ENCODE results near the gene RTTN.
"Not testable (repeated sequence)": the region's sequence is repeated elsewhere in the genome, so short reads cannot be mapped to it uniquely, and the experiment has no call there.

The RTTN gene

DNA sequence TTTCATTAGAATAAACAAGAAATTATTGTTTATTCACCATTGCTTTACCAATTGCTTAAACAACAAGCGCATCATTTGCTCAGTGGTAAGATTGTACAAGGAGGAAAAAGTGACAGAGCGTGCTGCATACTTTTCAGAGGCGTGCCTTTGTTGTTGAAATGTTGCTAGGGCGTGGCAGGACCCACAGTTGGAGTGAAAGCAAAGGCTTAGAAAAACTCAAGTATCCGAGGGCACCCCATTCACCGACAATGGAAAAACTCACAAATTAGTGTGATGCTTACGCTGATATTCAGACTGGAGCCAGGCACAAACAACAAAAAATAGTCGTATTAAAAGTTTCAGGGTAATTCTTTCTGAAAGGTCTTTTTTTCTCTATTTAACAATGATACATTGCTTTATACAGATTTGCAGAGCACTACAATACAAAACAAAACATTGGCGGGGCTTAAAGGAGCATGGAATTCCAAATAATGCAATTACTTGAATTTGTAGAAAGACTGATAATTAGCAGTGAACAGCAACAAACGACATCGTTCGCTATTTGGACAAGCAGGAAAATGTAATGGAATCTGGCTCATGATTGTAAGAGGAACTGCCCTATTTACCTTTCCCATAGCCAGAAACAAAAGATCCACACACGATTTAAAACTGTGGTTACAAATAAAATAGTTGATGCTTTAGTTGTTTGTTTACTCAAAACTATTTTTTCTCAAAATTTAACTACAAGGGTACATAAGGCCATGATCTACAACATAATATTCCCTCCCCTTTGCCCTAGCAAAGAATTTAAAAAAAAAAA lies 37.8 kb upstream of the RTTN start:
- TF ChIP-seq CTCF (conservative IDR thresholded peaks at IDR 0.05; ENCODE audit: low read depth): no peak
- no peak overlapping the region for H3K27ac ChIP-seq
- CTCF ChIA-PET: no interaction called here
- POLR2A ChIA-PET (ENCODE audit: low non-redundant PET): no interaction called here
- peak; percentile 8 for DNase-seq (ENCODE audit: low spot score)

GRCh38 chr18:70236921-70237320 lies 31.4 kb upstream of the RTTN start:
- POLR2A ChIA-PET (ENCODE audit: low non-redundant PET); DNase-seq (ENCODE audit: low spot score); CTCF ChIA-PET; H3K27ac ChIP-seq: not testable (repeated sequence)

GRCh38 chr18:70235478-70235877 lies 30.0 kb upstream of the RTTN start:
- TF ChIP-seq CTCF (conservative IDR thresholded peaks at IDR 0.05; ENCODE audit: low read depth): no peak
- POLR2A ChIA-PET (ENCODE audit: low non-redundant PET): no interaction called here
- CTCF ChIA-PET: no interaction called here
- no peak for DNase-seq (ENCODE audit: low spot score)
- no peak overlapping the region for H3K27ac ChIP-seq

DNA sequence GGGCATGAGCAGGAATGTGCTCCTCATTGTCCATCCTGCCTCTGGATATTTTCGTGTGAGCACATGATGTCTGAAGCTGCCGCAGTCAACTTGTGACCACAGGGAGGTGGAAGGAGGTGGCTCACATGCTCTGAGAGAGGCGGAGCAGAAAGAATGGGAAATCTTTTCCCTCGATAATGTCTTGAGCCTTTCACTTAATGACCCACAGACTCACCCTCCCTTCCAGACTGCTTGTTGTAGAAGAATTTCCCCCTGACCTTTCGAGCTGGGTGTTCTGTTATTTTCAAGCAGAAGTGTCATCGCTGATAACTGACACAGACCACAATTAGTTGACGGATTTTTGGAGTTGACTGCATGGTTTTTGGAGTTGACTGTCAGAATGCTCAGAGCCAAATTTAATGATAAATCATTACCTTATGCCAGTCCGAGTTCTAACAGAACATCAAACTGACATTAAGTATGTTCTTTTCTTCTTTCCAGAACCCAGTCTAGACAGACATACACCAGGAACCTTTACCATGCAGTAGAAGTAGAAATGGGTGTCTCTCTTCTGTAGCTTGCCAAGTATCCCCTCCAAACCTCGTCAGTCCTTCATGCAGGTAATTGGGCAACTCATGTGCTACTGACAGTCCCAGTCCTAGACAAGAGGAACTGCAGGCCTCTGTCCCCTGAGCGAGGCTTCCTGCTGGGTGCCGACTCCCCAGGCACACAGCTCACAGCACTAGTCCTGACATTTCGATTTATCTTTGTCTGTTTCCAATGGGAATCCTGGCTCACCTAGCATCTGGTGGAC lies 29.4 kb upstream of the RTTN start:
- POLR2A ChIA-PET (ENCODE audit: low non-redundant PET): no interaction called here
- no peak for DNase-seq (ENCODE audit: low spot score)
- CTCF ChIA-PET: no interaction called here
- TF ChIP-seq CTCF (conservative IDR thresholded peaks at IDR 0.05; ENCODE audit: low read depth): no peak
- no peak overlapping the region for H3K27ac ChIP-seq

- no peak overlapping the region for H3K27ac ChIP-seq
- CTCF ChIA-PET: no interaction called here
Measured at GRCh38 chr18:70233974-70234373, 28.5 kb upstream of the RTTN start.

DNA sequence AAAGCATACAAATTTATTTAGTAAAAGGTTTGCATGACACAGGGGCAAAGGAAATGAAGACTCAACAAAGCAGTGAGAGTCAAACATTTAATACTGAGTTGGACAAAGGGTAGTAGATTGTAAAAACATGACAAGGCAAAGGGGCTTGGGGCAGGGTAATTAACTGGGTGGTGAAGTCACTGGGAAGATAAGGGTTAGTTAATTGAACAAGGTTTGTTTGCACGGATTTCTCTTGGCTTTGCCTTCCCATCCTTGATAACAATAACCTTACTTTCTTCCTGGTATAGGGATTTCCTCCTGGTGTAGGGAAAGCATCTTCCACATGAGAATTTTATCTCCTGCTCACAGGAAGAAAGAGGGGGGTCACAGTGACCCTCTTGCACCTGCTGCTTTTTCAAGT lies 26.8 kb upstream of the RTTN start:
- POLR2A ChIA-PET (ENCODE audit: low non-redundant PET): no interaction called here
- H3K27ac ChIP-seq: no peak overlapping the region
- CTCF ChIA-PET: no interaction called here
- DNase-seq (ENCODE audit: low spot score): no peak
- no peak for TF ChIP-seq CTCF (conservative IDR thresholded peaks at IDR 0.05; ENCODE audit: low read depth)

More at GRCh38 chr18:70233974-70234373, 28.5 kb upstream of the RTTN start:
- TF ChIP-seq CTCF (conservative IDR thresholded peaks at IDR 0.05; ENCODE audit: low read depth): no peak
- DNase-seq (ENCODE audit: low spot score): no peak
- POLR2A ChIA-PET (ENCODE audit: low non-redundant PET): no interaction called here

- DNase-seq (ENCODE audit: low spot score): no peak
- CTCF ChIA-PET: no interaction called here
- no peak for TF ChIP-seq CTCF (conservative IDR thresholded peaks at IDR 0.05; ENCODE audit: low read depth)
Measured at GRCh38 chr18:70229639-70230038, 24.2 kb upstream of the RTTN start.

More at GRCh38 chr18:70229639-70230038, 24.2 kb upstream of the RTTN start:
- POLR2A ChIA-PET (ENCODE audit: low non-redundant PET): no interaction called here
- H3K27ac ChIP-seq: no peak overlapping the region
